ENCODE data around the gene MLIP. TPM values are rescaled to one million over a fixed set of nuclear protein-coding genes. Genes with fewer than 3 reads are reported as not detected.

Gene MLIP
- total RNA-seq, 2 donors from 2014 or later: not detected

DNA sequence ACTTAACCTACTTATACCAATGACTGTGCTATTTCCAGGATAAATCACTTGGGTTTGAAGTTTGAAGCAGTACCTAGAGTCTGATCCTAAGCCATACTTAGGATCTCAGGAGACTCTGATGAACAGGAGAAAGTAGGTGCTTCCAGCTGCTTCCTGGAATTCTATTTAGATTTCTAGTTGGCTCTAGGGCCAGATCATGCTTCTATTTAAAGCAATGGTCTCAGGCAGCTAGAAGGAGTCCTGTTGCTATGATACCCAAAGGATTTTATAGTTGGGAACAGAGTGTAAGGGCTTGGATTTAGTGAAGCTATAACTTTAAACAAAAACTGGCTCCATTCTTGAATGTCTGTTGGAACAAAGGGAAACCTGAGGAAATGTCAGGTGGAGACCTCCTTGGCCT lies 144.6 kb downstream of the MLIP start:
- DNase-seq: no peak
- TF ChIP-seq CTCF (conservative IDR thresholded peaks at IDR 0.05): no peak
- Mint-ChIP-seq H3K9me3 (no peaks in the 10 kb centered on the region), H3K27ac (no peak overlapping the region), H3K27me3 (ENCODE audit: insufficient read depth) (no peaks in the 10 kb centered on the region), H3K36me3 (ENCODE audit: low read depth) (no peaks in the 10 kb centered on the region), H3K4me1 (no peaks in the 10 kb centered on the region), H3K4me3 (no peak overlapping the region)
- no peak overlapping the region for H3K4me3 ChIP-seq (ENCODE audit: low read length)
- no peak overlapping the region for H3K9ac ChIP-seq (ENCODE audit: extremely low read depth, low read length, poor library complexity, severe bottlenecking)
- no peaks in the 10 kb centered on the region for H3K36me3 ChIP-seq (ENCODE audit: control insufficient read depth, insufficient read depth, low read length)
- no peaks in the 10 kb centered on the region for H3K27me3 ChIP-seq (ENCODE audit: control insufficient read depth, insufficient read depth, low read length, poor library complexity, severe bottlenecking)
- no peaks in the 10 kb centered on the region for H3K9me3 ChIP-seq (ENCODE audit: control insufficient read depth, low read length)
- no peaks in the 10 kb centered on the region for H3K4me1 ChIP-seq (ENCODE audit: control insufficient read depth, insufficient read depth, low read length)
- H3K27ac ChIP-seq (ENCODE audit: low read depth, low read length): no peak overlapping the region

DNA sequence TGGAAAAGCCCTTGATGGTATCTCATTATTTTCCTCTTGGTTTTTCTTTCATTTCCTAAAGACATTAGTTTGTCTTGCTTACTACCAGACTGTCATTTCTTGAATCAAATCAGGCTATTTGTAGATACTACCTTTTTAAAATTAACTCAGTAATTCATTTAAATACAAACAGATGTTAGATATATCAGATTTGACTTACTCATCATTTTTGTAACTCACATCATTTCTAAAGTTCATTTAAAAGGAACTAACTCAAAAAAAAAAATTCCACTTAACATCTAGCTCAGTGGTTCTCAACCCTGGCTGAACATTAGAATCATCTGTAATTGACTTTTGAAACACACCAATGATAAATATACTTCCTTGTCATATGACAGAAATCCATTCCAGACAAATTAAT lies 148.8 kb downstream of the MLIP start:
- Mint-ChIP-seq H3K27ac (no peak overlapping the region), H3K27me3 (ENCODE audit: insufficient read depth) (no peaks in the 10 kb centered on the region), H3K36me3 (ENCODE audit: low read depth) (no peaks in the 10 kb centered on the region), H3K9me3 (no peaks in the 10 kb centered on the region), H3K4me3 (no peak overlapping the region), H3K4me1 (no peaks in the 10 kb centered on the region)
- H3K9ac ChIP-seq (ENCODE audit: extremely low read depth, low read length, poor library complexity, severe bottlenecking): no peak overlapping the region
- no peak overlapping the region for H3K27ac ChIP-seq (ENCODE audit: low read depth, low read length)
- DNase-seq: no peak
- TF ChIP-seq CTCF (conservative IDR thresholded peaks at IDR 0.05): no peak
- no peaks in the 10 kb centered on the region for H3K4me1 ChIP-seq (ENCODE audit: control insufficient read depth, insufficient read depth, low read length)
- no peaks in the 10 kb centered on the region for H3K9me3 ChIP-seq (ENCODE audit: control insufficient read depth, low read length)
- H3K4me3 ChIP-seq (ENCODE audit: low read length): no peak overlapping the region
- no peaks in the 10 kb centered on the region for H3K36me3 ChIP-seq (ENCODE audit: control insufficient read depth, insufficient read depth, low read length)
- H3K27me3 ChIP-seq (ENCODE audit: control insufficient read depth, insufficient read depth, low read length, poor library complexity, severe bottlenecking): no peaks in the 10 kb centered on the region

DNA sequence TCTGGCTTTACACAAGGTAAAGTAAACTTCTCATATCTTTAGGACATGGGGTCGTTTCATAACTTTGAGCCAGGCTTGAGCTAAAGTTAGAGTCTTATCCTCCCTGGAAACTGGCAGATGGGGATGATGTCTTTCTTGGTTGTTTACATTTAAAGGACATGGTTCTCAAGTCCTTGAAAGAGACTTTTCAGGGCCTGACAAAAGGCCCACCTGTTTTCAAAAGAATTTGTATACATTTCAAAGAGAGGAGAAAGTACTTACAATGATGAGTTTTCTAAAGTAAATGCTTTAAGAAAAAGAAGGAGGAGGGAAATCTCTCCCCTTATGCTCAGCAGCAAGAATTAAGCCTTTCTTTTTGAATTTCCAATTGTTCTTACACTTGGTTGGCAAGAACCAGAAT lies 151.3 kb downstream of the MLIP start:
- TF ChIP-seq CTCF (conservative IDR thresholded peaks at IDR 0.05): no peak
- Histone ChIP-seq H3K9ac (ENCODE audit: extremely low read depth, low read length, poor library complexity, severe bottlenecking) (no peak overlapping the region), H3K4me1 (ENCODE audit: control insufficient read depth, insufficient read depth, low read length) (no peaks in the 10 kb centered on the region), H3K4me3 (ENCODE audit: low read length) (no peak overlapping the region), H3K36me3 (ENCODE audit: control insufficient read depth, insufficient read depth, low read length) (no peaks in the 10 kb centered on the region), H3K9me3 (ENCODE audit: control insufficient read depth, low read length) (no peaks in the 10 kb centered on the region), H3K27me3 (ENCODE audit: control insufficient read depth, insufficient read depth, low read length, poor library complexity, severe bottlenecking) (no peaks in the 10 kb centered on the region), H3K27ac (ENCODE audit: low read depth, low read length) (no peak overlapping the region)
- WGBS, 2 experiments (ENCODE audit: insufficient coverage in 1 of 2, insufficient read length in 1 of 2): 0 to 23% methylated on average over 1 of the region's 1 CpG
- no peaks in the 10 kb centered on the region for H3K36me3 Mint-ChIP-seq (ENCODE audit: low read depth)
- H3K4me1 Mint-ChIP-seq: no peaks in the 10 kb centered on the region
- no peaks in the 10 kb centered on the region for H3K27me3 Mint-ChIP-seq (ENCODE audit: insufficient read depth)
- no peak for DNase-seq
- no peaks in the 10 kb centered on the region for H3K9me3 Mint-ChIP-seq
- H3K27ac Mint-ChIP-seq: no peak overlapping the region
- no peak overlapping the region for H3K4me3 Mint-ChIP-seq

All from endodermal cell (in vitro differentiated cells).